GM21515 (cell line): ENCODE measurements around the gene RASSF5.

Source experiments
- ATAC-seq: cut with Tn5 transposase; IDR thresholded peaks from one replicate; pipeline ENCODE4 v1.9.1; 2021; ENCODE audit not compliant: unreplicated experiment

The RASSF5 gene

DNA sequence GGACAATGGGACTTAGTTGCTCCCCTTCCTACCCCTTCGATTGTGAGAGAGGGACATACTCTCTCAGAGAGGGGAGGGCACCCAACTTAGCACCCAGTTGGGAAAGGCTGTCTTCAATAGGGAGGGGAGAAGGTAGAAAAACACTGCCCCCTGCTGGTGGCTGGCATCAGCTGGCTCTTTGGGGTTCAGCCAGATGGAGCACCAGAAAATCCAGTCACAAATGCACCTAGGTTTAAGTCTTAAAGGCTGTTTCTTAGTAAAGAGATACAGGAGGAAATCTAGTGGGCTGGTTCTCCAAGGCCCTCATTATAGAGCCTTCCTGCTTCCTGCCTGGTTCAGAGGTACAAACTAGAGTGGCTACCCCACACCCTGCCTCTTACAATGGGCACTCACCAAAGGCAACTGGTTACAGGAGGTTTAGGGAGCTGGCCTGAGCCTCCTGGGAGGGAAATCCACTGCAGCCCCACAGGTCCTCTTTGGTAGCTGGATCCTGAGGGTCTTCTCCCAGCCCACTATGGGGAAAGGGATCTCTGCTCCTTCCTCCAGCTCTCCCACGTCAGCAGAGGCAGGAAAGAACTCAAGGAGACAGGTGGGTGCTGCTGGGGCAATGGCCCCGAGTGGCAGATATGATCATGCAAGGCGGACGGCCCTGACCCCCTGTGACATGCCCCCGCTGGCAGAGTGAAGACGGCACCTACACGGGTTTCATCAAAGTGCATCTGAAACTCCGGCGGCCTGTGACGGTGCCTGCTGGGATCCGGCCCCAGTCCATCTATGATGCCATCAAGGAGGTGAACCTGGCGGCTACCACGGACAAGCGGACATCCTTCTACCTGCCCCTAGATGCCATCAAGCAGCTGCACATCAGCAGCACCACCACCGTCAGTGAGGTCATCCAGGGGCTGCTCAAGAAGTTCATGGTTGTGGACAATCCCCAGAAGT is 76.6 kb downstream of the RASSF5 start:
- ATAC-seq: no peak

DNA sequence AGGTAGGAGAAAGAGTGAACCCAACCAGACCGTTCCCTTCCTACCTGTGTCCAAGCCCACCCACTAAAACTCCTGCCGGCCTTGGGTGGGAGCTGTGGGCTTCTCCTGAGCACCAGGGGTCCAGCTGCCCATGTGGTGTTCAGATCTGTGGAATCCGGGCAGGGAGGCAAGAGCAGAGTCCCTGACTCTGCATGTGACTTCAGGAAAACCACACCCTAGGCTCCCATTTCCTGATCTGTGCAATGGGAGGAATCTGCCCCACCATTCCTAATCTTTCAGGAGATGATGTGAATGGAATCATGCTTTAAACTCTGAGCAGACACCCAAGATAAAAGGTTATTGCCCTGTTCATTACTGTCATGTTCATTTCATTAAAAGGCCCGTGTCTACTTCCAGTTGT is 77.4 kb downstream of the RASSF5 start:
- no peak for ATAC-seq

DNA sequence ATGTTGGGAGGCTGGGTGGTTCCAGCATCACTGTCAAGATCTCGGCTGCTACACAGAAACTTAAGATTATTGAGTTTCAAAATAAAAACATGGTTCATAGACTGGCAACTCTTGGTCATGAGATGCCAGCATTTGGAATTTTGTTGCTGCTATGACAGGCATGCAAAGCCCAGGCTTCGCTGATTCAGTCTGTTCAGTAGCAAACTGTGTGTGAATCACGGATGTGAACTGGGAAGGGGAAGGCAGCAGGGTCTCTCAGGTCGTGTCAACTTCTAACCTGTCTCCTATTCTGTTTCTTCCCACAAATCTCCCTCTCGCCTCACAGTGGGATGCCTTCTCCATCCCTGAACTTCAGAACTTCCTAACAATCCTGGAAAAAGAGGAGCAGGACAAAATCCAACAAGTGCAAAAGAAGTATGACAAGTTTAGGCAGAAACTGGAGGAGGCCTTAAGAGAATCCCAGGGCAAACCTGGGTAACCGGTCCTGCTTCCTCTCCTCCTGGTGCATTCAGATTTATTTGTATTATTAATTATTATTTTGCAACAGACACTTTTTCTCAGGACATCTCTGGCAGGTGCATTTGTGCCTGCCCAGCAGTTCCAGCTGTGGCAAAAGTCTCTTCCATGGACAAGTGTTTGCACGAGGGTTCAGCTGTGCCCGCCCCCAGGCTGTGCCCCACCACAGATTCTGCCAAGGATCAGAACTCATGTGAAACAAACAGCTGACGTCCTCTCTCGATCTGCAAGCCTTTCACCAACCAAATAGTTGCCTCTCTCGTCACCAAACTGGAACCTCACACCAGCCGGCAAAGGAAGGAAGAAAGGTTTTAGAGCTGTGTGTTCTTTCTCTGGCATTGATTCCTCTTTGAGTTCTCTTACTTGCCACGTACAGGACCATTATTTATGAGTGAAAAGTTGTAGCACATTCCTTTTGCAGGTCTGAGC is 79.4 kb downstream of the RASSF5 start:
- ATAC-seq: no peak

DNA sequence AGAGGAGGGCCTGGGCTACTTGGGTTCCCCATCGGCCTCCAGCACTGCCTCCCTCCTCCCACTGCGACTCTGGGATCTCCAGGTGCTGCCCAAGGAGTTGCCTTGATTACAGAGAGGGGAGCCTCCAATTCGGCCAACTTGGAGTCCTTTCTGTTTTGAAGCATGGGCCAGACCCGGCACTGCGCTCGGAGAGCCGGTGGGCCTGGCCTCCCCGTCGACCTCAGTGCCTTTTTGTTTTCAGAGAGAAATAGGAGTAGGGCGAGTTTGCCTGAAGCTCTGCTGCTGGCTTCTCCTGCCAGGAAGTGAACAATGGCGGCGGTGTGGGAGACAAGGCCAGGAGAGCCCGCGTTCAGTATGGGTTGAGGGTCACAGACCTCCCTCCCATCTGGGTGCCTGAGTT is 80.6 kb downstream of the RASSF5 start:
- ATAC-seq: no peak

GRCh38 chr1:206588492-206588891 is 81.2 kb downstream of the RASSF5 start:
- ATAC-seq: no peak

DNA sequence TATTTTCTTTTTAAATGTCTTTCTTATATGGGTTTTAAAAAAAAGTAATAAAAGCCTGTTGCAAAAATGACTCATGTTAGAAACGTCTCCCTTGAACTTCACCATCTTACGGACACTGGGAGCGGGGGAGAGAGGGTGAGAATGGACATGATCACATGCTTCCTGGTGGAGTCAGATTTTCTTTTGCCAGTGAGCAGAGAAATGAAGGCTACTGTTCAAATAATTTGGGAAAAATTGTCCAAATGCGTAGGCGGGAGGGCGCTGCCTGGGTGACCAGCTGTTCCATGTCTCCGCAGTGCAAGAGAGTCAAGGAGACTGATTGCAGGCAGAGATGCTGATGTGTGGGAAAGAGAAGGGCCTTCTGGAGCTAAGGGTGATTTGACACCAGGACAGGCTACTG is 81.9 kb downstream of the RASSF5 start:
- ATAC-seq: no peak

DNA sequence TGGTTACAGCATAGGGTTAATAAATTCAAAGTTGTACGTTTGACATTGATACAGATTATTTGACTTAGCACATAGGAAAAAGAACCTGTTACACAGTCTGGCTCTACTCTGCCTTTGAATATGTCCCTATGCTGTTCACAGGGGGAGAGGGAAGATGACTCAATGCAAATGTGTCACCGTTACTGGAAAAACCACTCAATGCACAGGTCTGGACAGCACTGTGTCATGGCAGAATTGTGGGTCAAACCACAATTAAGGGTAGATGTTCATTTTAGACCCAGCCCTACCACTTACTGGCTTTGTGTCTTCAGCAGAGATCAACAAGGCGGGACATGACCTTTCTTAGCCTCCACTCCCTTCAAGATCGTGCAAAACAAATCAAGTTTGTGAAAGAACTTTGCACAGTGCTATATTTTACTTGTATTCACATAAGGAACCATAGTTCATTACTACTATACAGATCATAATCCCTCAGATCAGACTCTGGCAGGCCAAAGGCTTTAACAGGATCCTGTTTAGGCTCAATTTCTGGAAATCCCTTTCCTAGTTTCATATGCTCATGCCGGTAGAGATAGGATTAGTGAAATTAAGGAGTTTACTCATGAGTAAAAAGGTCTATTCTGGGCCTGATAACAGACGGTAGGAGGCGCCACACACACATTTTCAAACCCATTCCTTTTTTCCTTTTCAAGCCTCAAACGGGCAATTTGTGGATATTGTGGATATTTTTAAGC is 82.9 kb downstream of the RASSF5 start:
- ATAC-seq: no peak

GRCh38 chr1:206591226-206591625 is 83.9 kb downstream of the RASSF5 start:
- ATAC-seq: no peak

GRCh38 chr1:206591696-206592095 is 84.4 kb downstream of the RASSF5 start:
- ATAC-seq: no peak

GRCh38 chr1:206593351-206593925 is 86.1 kb downstream of the RASSF5 start:
- ATAC-seq: no peak

- no peak for ATAC-seq
These were observed 88.4 kb downstream of the RASSF5 start for GRCh38 chr1:206595581-206596318.

- no peak for ATAC-seq
These were observed 89.0 kb downstream of the RASSF5 start for GRCh38 chr1:206596319-206596666.

- no peak for ATAC-seq
These were observed 93.2 kb downstream of the RASSF5 start for GRCh38 chr1:206600527-206600926.

GRCh38 chr1:206604861-206605260 is 97.5 kb downstream of the RASSF5 start:
- no peak for ATAC-seq

GRCh38 chr1:206606867-206607266 is 99.5 kb downstream of the RASSF5 start:
- no peak for ATAC-seq

- no peak for ATAC-seq
These were observed 100.9 kb downstream of the RASSF5 start for GRCh38 chr1:206608108-206608698.

DNA sequence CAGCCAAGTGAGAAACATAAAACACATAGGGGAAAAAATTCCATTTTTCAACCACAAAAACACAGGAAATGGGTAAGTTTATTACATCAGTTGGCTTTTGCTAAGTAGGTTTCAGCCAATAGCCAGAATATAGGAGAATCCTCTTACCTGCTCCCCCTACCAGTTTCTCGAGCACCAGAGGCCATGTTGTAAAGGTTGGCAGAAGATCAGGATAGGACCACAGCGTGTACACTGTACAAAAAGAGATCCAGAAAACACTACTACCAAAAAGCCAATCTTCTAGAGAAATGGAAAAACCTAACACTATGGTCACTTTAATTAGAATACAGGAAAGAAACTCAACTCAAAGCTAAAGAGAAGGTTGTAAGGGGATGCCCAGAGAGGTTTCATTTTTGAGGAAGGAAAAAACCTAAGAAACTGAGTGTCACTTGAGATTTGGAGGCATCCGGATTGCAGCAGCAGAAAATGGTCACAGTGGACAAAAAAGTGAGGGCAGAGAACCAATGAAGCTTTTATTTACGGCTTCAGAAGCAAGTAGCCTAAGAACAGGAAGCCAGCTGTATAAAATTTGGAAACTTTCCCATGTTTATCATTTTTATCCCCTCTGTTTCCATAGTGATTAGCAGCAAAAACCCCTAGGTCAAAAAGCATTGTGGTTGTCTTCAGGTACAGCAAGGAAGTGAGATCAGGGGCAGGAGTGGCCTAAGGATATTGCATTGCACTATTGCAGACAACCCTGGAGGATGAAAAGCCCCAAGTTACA is 102.1 kb downstream of the RASSF5 start:
- ATAC-seq: no peak

DNA sequence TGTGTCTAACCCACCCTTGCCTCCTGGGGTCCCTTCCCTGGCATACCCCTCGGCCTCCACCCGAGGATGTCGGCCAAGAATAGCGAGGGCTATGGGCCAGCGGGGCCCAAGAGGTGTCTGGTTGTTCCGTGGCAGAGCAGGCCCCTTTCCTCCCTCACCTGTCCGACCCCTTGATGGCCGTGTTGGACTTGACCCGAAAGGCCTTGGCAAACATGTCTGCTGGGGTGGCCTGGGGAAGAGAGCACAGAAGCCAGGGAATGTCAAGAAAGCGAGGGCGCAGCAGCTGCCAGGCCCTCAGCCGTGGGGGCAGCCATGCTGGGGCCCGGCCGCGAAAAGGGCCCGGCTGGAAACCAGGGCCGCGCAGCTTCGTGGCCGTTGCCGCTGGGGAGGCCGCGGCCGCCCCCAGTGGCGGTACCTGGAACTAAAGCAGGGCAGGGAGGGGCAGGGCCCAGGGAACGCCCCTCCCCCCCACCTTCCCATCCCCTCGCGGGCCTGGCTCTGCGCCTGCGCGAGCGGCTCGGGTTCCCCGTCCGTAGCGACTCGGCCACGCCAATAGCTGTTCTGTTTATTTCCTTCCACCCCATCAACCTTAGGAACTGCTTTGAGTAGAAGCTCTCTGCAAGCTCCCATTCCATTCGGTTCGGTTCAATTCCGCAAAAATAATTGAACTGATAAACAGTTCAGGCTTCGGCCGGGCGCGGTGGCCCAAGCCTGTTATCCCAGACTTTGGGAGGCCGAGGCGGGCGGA is 105.0 kb downstream of the RASSF5 start, which contains the start of gene EIF2D:
TSS of gene EIF2D (minus strand) at position 337 of the 748 bp plus-strand sequence. CDS start at position 214, 123 bp downstream.
- peak; percentile 89 for ATAC-seq
